HG02884 (cell line): ENCODE results near the gene MRPL24.

ENCODE experiments used
- ATAC-seq: cut with Tn5 transposase; IDR thresholded peaks from one replicate; pipeline ENCODE4 v1.9.1; 2021; ENCODE audit warnings: mild to moderate bottlenecking, moderate library complexity; ENCODE audit not compliant: unreplicated experiment

MRPL24 gene

DNA sequence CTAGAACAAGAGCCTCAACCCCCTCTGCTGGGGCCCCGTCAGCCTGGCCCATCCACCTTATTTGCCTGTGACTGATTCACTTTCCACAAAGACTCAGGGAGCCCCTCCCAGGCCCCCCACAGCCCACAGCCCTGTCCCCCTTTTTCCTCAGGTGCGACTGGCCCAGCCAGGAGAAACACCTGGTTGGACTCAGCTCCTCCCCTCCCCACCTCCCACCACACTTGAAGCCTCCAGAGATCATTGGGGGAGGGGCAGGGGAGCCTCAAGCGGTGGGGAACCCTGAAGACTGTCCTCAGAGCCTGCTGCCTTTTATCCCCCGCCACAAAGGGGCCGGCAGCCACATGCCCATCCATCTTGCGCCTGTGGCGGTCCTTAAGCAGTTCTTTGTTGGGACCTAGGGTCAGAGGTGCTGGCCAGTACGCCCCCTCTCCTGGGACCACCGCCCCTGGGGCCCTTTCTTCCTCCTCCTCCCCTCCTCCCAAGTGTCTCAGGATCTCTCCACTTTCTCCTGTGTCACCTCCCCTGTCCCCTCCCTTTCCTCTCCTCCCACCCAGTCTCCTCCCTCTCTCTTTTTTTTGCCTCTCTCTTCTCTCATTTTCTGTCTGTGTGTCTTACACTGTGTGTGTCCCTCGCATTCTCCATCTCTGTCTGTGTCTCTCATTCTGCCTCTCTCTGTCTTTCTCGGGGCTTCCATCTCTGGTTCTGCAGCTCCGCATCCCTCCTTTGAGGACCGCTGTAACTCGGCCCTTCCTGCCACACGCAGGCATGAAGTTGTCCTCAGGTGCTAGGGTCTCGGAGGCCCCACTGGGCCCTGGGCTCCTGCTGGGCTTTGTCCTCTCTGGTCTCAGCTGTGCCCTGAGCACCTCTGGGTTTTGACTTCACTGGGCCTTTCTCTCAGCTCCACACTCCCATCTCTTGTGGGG lies 47.7 kb downstream of the MRPL24 start:
- no peak for ATAC-seq

DNA sequence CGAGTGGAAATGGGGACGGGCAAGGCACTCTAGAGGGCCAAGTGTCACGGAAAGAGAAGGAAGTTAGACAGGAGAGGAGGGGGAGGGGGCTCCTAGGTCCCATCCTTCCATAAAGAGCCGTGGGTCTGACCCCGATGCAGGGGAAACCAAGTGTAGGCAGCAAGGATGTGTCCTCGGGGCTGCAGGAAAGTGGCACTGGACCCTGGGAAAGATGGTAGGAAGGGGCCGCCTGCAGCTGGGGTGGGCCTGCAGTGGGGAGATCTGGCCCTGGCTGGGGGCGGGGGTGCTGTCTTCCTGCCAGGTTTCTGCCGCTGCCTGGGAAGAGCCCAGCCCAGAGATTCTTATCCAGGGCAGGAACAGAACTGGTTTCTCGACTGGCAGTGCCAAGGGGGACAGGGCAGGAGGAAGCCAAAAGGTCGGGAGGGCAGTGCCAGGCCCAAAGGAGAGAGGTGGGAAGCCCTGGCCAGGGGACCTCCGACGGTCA lies 48.4 kb downstream of the MRPL24 start:
- ATAC-seq, result no peak

DNA sequence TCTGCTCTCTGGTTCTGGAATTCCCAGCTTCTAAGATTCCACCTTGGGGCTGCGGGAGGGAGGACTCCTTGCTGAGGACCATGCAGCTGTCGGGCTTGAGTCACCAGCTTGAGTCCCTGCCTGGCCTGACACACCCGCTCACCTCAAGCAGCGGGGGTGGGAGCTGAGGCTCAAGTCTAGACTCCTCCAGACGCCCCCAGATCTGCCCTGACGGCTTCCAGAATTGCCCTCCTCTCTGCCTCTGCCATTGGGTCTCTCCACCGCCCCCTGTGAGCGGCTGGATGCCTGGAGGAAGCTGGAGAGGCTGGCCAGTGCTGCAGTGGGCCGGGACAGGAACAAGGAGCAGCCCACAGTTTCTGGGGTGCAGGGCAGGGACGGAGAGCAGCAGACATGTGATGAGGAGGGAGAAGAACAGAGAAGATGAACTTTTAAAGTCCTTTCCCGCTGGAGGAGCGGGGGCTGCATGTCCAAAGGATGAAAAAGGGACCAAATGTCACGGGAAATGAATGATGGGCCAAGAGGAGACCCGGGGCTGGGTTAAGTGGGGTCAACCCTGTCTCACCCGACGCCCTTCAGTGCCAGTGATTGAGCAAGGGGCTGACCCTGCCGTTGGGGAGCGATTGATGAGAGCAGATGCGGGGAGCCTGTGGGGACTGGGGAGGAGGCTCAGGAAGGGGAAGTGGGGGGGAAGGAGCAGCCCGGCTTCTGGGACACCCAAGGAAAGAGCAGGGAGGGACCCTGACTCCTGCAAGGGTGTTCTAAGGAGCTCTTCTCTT lies 49.0 kb downstream of the MRPL24 start:
- ATAC-seq, result no peak

DNA sequence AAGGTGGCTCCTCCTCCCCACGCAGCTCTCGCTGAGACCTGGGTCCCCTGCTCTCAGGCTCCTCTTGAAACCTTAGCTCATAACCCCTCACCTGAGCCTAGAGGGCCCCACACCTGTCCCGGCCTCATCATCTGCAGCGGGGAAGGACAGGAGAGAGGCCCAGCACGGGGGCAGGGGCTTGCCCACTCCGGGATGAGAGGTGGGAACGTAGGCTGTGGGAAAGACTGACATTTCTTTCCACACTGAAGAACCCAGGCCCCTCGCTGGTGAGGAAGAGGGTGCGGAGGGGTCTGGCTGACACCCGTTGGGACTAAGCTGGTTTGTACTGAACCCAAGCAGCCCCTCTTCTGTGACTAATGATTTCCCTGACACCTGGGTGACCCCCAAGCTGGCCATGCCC lies 49.7 kb downstream of the MRPL24 start:
- ATAC-seq, result no peak

DNA sequence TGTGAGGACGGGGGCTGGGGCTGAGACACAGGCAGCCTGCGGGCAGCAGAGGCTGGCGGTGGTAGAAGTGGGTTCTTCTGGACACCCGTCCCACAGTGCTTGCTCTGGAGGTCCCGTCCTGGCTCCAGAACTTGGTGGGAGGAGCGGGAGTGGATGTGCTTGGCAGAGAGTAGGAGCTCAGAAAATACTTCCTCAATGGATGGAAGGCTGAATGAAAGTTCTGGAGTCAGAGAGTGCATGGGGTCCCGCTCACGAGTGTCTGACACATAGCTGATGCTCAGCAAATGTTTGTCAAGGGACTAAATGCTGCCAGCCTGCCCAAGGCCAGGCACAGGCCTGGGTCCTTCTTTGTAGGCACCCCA lies 50.2 kb downstream of the MRPL24 start:
- no peak for ATAC-seq

DNA sequence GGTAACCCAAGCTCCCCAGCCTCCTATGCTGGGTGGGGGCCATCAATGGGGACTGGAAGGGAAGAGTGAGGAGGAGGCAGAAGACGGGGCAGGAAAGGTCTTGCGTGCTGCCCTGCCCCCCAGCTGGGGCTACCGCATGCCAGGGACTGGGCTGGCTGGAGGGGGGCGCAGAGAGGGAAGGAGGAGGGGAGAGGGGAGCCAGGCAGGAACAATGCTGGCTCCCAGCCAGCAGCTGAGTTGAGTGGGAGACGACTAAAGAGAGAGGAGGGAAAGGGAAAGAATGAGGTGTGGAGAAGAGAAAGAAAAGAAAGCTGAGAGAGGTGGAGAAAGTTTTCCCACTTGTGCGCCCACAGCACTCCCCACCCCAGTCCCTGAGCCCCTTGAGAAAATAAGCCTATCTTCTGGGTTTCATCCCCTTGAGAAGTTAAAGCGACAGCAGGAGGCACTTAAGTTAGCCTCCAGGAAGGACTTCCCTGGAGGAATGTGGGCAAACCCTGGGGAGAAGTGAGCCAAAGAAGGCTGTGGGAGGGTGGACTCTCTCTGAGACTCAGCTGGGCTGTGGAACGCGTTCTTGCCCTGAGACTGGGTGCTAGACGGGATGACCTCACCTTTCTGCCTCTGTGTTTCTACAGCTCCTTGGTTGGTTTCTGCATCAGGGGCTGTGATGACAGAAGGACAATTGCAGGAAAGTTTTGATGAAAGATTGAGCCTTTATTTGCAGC lies 50.8 kb downstream of the MRPL24 start:
- ATAC-seq, result no peak

DNA sequence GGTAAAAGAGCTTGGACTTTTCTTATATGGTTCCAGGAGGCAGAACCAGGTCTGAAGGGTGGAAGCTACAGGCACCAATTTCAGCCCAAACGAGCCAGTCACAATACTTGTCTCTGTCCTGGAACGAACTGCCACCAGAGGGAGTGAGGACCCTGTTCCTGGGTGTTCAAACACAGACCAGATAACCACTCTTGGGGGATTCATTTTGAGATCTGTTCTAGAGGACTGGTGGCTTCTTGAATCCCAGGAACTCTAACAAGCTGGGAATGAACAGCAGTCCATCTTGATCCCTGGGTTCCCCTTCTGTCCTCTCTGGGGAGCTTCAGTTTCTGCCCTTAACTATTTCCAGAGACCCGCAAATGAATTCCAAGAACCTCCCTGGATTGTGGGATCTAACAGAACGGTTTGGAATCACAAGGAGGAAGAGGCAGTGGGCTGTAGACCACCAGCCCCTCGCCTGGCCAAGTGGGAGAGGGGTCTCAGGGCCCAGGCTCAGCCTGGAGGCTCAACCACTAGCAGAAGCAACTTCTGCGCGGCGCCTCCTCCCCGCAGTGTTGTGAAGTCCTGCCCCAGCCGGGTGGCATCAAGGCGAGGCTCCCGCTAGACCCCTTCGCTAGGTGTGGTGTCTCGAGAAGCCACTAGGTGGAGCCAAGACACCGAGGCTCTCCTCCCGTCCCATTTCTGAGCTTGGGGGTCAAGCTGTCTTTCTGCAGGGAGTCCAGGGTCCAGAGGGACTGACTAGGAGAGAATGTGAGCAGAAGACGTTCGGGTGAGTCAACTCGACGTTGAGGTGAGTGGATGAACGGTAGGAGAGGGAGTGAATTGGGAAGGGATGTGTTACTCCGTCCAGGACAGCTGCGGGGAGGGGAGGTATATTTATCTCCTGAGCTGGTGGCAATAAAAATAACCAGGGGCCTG lies 51.6 kb downstream of the MRPL24 start:
- ATAC-seq, result no peak
